ENCODE data around the gene UBE2H. TPM values are rescaled to one million over a fixed set of nuclear protein-coding genes. Genes with fewer than 3 reads are reported as not detected.

Gene UBE2H
- total RNA-seq, 1 experiment from 2014 or later, result 128 TPM

GRCh38 chr7:129890090-129890489 is 62.7 kb downstream of the UBE2H start:
- Mint-ChIP-seq H3K4me1 (ENCODE audit: insufficient read depth, unreplicated experiment) (peaks cover 17% of the 10 kb centered on the region), H3K36me3 (ENCODE audit: insufficient read depth, unreplicated experiment) (peaks cover 49% of the 10 kb centered on the region), H3K27ac (ENCODE audit: low read depth, unreplicated experiment) (peak overlapping the region; percentile 12), H3K9me3 (ENCODE audit: unreplicated experiment) (no peaks in the 10 kb centered on the region), H3K27me3 (ENCODE audit: insufficient read depth, unreplicated experiment) (no peaks in the 10 kb centered on the region), H3K4me3 (ENCODE audit: unreplicated experiment) (no peak overlapping the region)
- no TSS peak for BruUV-seq (replicated peaks)
- intact Hi-C loops (cut with micrococcal nuclease), result no loop called here
- DNase-seq (ENCODE audit: unreplicated experiment), result no peak
- TF ChIP-seq, protein P1, sequence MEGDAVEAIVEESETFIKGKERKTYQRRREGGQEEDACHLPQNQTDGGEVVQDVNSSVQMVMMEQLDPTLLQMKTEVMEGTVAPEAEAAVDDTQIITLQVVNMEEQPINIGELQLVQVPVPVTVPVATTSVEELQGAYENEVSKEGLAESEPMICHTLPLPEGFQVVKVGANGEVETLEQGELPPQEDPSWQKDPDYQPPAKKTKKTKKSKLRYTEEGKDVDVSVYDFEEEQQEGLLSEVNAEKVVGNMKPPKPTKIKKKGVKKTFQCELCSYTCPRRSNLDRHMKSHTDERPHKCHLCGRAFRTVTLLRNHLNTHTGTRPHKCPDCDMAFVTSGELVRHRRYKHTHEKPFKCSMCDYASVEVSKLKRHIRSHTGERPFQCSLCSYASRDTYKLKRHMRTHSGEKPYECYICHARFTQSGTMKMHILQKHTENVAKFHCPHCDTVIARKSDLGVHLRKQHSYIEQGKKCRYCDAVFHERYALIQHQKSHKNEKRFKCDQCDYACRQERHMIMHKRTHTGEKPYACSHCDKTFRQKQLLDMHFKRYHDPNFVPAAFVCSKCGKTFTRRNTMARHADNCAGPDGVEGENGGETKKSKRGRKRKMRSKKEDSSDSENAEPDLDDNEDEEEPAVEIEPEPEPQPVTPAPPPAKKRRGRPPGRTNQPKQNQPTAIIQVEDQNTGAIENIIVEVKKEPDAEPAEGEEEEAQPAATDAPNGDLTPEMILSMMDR (IDR thresholded peaks at IDR 0.05; ENCODE audit: unreplicated experiment), result no peak
- ChIA-PET POLR2A (interaction anchor here (6.9 kb wide), 1 partner anchor 14 kb away, joined by 44 read pairs; no protein-coding TSS in a partner anchor), CTCF (interaction anchor here (0.5 to 0.9 kb wide), 3 partner anchors 8 to 61 kb away, joined by 3 read pairs; no protein-coding TSS in a partner anchor)

DNA sequence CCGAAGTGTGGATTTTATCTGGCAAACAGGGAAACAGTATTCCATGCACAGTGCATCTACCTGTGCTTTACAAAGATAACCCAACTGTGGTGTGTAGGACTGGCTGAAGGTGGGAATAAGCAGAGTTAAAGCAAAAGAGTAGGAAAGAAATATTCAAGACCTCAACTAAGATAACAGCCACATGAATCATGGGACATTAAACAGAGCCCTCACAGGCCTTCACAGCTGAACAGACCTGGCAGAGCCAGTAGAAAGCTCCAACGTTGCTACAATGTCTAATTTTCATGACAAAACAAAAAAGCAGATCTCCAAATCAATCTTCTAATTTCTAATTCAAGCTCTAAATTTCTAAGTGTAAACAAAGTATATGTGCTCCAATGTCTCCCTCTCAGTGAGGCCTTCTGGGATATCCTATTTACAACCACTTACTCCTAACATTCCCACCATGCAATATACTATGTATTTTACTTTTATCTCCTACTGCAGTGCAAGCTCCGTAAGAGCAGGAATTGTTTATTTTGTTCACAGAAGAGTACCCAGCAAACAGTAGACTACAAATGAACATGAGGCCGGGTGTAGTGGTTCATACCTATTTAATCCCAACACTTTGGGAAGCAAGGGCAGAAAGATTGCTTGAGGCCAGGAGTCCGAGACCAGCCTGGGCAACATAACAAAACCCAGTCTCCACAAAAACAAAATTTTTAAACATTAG is 63.5 kb downstream of the UBE2H start:
- peaks cover 42% of the 10 kb centered on the region for H3K36me3 Mint-ChIP-seq (ENCODE audit: insufficient read depth, unreplicated experiment)
- intact Hi-C loops (cut with micrococcal nuclease), result no loop called here
- POLR2A ChIA-PET, result interaction anchor here (0.6 to 6.9 kb wide), 2 partner anchors 13 to 63 kb away, joined by 5 to 44 read pairs; no protein-coding TSS in a partner anchor

GRCh38 chr7:129887865-129888264 is 64.9 kb downstream of the UBE2H start:
- H3K27ac Mint-ChIP-seq (ENCODE audit: low read depth, unreplicated experiment), result no peak overlapping the region
- H3K4me1 Mint-ChIP-seq (ENCODE audit: insufficient read depth, unreplicated experiment), result peaks cover 17% of the 10 kb centered on the region
- BruUV-seq (replicated peaks), result no TSS peak
- DNase-seq (ENCODE audit: unreplicated experiment), result no peak
- TF ChIP-seq, protein P1 (IDR thresholded peaks at IDR 0.05; ENCODE audit: unreplicated experiment), result no peak
- no peak overlapping the region for H3K4me3 Mint-ChIP-seq (ENCODE audit: unreplicated experiment)
- intact Hi-C loops (cut with micrococcal nuclease), result no loop called here
- ChIA-PET POLR2A (interaction anchor here (0.7 to 6.9 kb wide), 5 partner anchors 10 to 339 kb away, joined by 3 to 44 read pairs (median 5); no protein-coding TSS in a partner anchor), CTCF (interaction anchor here (0.6 to 0.7 kb wide), 2 partner anchors 116 to 223 kb away, joined by 3 to 4 read pairs; no protein-coding TSS in a partner anchor)
- H3K9me3 Mint-ChIP-seq (ENCODE audit: unreplicated experiment), result no peaks in the 10 kb centered on the region
- H3K27me3 Mint-ChIP-seq (ENCODE audit: insufficient read depth, unreplicated experiment), result no peaks in the 10 kb centered on the region
- peaks cover 43% of the 10 kb centered on the region for H3K36me3 Mint-ChIP-seq (ENCODE audit: insufficient read depth, unreplicated experiment)

More for the DNA sequence above, 63.5 kb downstream of the UBE2H start:
- DNase-seq (ENCODE audit: unreplicated experiment), result no peak
- H3K4me3 Mint-ChIP-seq (ENCODE audit: unreplicated experiment), result no peak overlapping the region
- H3K4me1 Mint-ChIP-seq (ENCODE audit: insufficient read depth, unreplicated experiment), result peaks cover 17% of the 10 kb centered on the region
- CTCF ChIA-PET, result interaction anchor here (0.6 to 1.1 kb wide), 5 partner anchors 7 to 1010 kb away, joined by 3 to 4 read pairs (median 3); no protein-coding TSS in a partner anchor
- H3K27me3 Mint-ChIP-seq (ENCODE audit: insufficient read depth, unreplicated experiment), result no peaks in the 10 kb centered on the region
- TF ChIP-seq, protein P1 (IDR thresholded peaks at IDR 0.05; ENCODE audit: unreplicated experiment), result no peak
- BruUV-seq (replicated peaks), result no TSS peak
- peak overlapping the region; percentile 12 for H3K27ac Mint-ChIP-seq (ENCODE audit: low read depth, unreplicated experiment)
- H3K9me3 Mint-ChIP-seq (ENCODE audit: unreplicated experiment), result no peaks in the 10 kb centered on the region

DNA sequence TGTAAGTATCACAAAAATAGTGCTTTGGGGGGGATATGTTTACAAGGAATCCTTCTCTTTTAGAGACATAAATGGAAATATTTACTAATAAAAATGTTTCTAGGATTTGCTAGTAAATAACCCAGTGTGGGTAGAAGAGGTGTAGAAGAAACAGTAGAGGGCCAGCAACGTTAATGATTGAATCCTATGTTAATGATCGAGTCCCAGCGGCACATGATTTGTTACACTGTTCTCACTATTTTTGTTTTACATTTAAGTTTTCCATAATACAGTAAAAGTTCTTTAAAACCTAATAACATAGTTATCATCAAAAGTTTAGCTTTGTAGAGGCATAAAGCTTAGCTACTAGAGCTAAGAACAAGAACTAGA is 66.0 kb downstream of the UBE2H start:
- ChIA-PET POLR2A (interaction anchor here (0.9 to 6.9 kb wide), 3 partner anchors 11 to 34 kb away, joined by 3 to 44 read pairs (median 5); no protein-coding TSS in a partner anchor), CTCF (interaction anchor here (0.6 to 1.1 kb wide), 2 partner anchors 19 to 72 kb away, joined by 4 read pairs; no protein-coding TSS in a partner anchor)
- H3K27me3 Mint-ChIP-seq (ENCODE audit: insufficient read depth, unreplicated experiment), result no peaks in the 10 kb centered on the region
- no peaks in the 10 kb centered on the region for H3K9me3 Mint-ChIP-seq (ENCODE audit: unreplicated experiment)
- intact Hi-C loops (cut with micrococcal nuclease), result no loop called here
- H3K4me3 Mint-ChIP-seq (ENCODE audit: unreplicated experiment), result no peak overlapping the region
- H3K4me1 Mint-ChIP-seq (ENCODE audit: insufficient read depth, unreplicated experiment), result peaks cover 20% of the 10 kb centered on the region
- no peak for DNase-seq (ENCODE audit: unreplicated experiment)
- H3K27ac Mint-ChIP-seq (ENCODE audit: low read depth, unreplicated experiment), result no peak overlapping the region
- peaks cover 43% of the 10 kb centered on the region for H3K36me3 Mint-ChIP-seq (ENCODE audit: insufficient read depth, unreplicated experiment)
- TF ChIP-seq, protein P1 (IDR thresholded peaks at IDR 0.05; ENCODE audit: unreplicated experiment), result no peak
- BruUV-seq (replicated peaks), result no TSS peak
